K562 (cell line): ENCODE data around the gene CASP7. TPM values are rescaled to one million over a fixed set of nuclear protein-coding genes. Genes with fewer than 3 reads are reported as not detected.

Experiments
- CBFB ChIP-seq: sonication (generic); formaldehyde crosslinking; IDR thresholded peaks from 2 replicates; pipeline ENCODE4 v1.4.0; 2020; ENCODE audit warnings: mild to moderate bottlenecking, missing genetic modification reagents
- CHD7 ChIP-seq: fragments of 200-600 bp; sonication (generic); IDR thresholded peaks from one replicate; pipeline ENCODE4 v1.6.1; 2012; ENCODE audit warnings: mild to moderate bottlenecking, low read depth, low read length, inconsistent platforms
- CREB1 ChIP-seq, 2 experiments: sonication (generic) in 1 of 2; formaldehyde crosslinking in 1 of 2; IDR thresholded peaks; 2 replicates each; pipeline versions ENCODE4 v1.6.1 to v1.8.0; 2012 to 2022; ENCODE audit warnings: inconsistent platforms in 1 of 2, mild to moderate bottlenecking in 1 of 2, missing genetic modification reagents in 1 of 2, moderate library complexity in 1 of 2
- CREB3 ChIP-seq: fragments of 450-650 bp; conservative IDR thresholded peaks from 2 replicates; pipeline ENCODE4 v1.6.1; 2016; ENCODE audit warnings: missing genetic modification characterization, low read depth, mild to moderate bottlenecking, missing compliant biosample characterization, moderate library complexity
- ETV1 ChIP-seq: fragments of 450-650 bp; conservative IDR thresholded peaks from 2 replicates; pipeline ENCODE4 v1.6.1; 2016; ENCODE audit warnings: missing genetic modification characterization, control low read depth, low read depth, missing compliant biosample characterization
- POLR2AphosphoS5 ChIP-seq: IDR thresholded peaks from 2 replicates; pipeline ENCODE4 v1.6.1; 2011; ENCODE audit warnings: mild to moderate bottlenecking, low read depth, low read length, moderate library complexity; ENCODE audit not compliant: control insufficient read depth, insufficient read depth
- SMAD1 ChIP-seq: fragments of 150-350 bp; IDR thresholded peaks from 2 replicates; pipeline ENCODE4 v1.6.1; 2014; ENCODE audit warnings: low read length, low read depth; ENCODE audit not compliant: partially characterized antibody
- SMARCA5 ChIP-seq: fragments of 450-650 bp; IDR thresholded peaks from 2 replicates; pipeline ENCODE4 v1.6.1; 2016
- TSHZ1 ChIP-seq: fragments of 250-450 bp; sonication (Bioruptor Pico); IDR thresholded peaks from 2 replicates; pipeline ENCODE4 v1.4.0; 2020; ENCODE audit warnings: mild to moderate bottlenecking, moderate library complexity
- polyA plus RNA-seq, 8 experiments: library from polyadenylated mRNA; depleted of rRNA in 4 of 8; stranded (reverse) in 5 of 8; unstranded in 3 of 8; fragments of >200 nt; fragmentation: Nextera tagmentation in 2 of 8; fragmentation: Illumina TruSeq in 1 of 8; extraction: Ambion mirVana in 2 of 8; extraction: Trizol in 1 of 8; gene quantifications; 2 replicates each; pipeline versions ENCODE4 v1.2.1 to v1.2.3, GENCODE V29; 2011 to 2014; ENCODE audit warnings: inconsistent platforms in 1 of 8, missing spikeins in 1 of 8
- total RNA-seq, 7 experiments: library from RNA; depleted of rRNA in 6 of 7; stranded (reverse); fragments of >200 nt in 6 of 7; fragmentation: Illumina TruSeq in 2 of 7; extraction: Trizol in 2 of 7; gene quantifications; 2 replicates each; pipeline versions ENCODE4 v1.2.1 to v1.2.3, GENCODE V29; 2011 to 2021; ENCODE audit warnings: low replicate concordance in 1 of 7

The CASP7 gene
- total and polyA plus RNA-seq, 9 of the 15 experiments (the other 6 are each of a cell fraction or from before 2014, with no cell fraction given): 2.2 to 23.3 (median 9.0) TPM

DNA sequence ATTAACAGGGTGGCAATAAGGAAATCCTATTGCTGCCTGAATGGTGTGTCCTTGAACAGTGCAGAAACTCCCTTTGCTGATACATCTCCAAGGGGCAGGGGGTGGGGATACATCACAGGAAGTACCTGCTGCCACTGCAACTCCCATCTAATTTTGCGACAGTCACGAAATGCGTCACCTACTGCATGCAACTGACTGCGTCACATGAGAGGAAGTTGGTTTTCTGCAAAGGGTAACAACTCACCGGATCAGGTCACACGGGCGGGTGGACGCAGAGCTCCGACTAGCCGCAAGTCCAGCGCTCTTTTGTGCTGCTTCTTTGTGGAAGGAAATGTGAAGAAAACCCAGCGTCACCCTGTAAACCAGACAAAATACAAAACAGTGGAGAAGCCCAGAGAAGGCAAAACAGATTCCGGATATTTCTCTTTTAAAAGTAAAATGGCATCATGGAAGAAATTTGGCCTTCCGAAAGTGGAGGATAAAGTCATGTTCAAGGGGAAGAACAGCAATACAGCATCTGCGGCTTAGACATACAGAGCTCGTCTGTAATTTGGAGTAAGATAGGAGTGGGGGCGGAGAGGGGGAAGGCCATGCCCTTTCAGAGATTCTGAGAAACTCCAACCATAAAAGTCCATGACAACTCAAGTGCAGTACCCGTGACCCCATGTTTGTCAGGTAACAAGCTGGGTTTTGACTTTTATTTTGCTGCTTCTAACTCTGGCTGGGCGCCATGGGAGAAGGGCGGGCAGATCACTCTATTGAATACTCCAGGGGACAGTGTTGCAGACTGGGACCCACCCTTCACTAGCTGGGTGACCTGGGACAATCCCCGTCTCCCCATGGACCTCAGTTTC is 39.5 kb downstream of the CASP7 start (continued):
- TF ChIP-seq TSHZ1: no peak
- TF ChIP-seq SMAD1: no peak
- no peak for TF ChIP-seq CHD7
- TF ChIP-seq CREB3 (tag): no peak
- peak; percentile 64 for TF ChIP-seq ETV1 (tag)
- peak; percentile 79 for TF ChIP-seq CREB1 (IDR thresholded peaks at IDR 0.05)
- peak; percentile 87 for TF ChIP-seq CREB1 (CRISPR knock-in tag; IDR thresholded peaks at IDR 0.05)
- no peak for TF ChIP-seq CBFB (CRISPR knock-in tag)
- no peak for TF ChIP-seq SMARCA5
- 0 out of 2 replicates have a peak, but pooled peaks have one; percentile 28 for TF ChIP-seq POLR2AphosphoS5
